Spleen (tissue), 11 donors: ENCODE measurements around the gene CCDC120. TPM values are rescaled to one million over a fixed set of nuclear protein-coding genes. Genes with fewer than 3 reads are reported as not detected.

ENCODE experiments used
- DNase-seq: peaks from one replicate; pipeline ENCODE4 v3.0.0-alpha.2; 2020
- H3K27ac ChIP-seq, 8 donors: fragments of 200-600 bp; sonication (generic) in 7 of 8; 1 replicate in 4 of 8; 2 replicates in 4 of 8; pipeline versions ENCODE4 v1.5.0 to v1.8.0; 2016 to 2021; ENCODE audit warnings: inconsistent platforms in 4 of 8, mild to moderate bottlenecking in 4 of 8, moderate library complexity in 1 of 8
- H3K27me3 ChIP-seq, 7 donors: fragments of 200-600 bp; sonication (generic) in 6 of 7; replicated peaks in 1 of 7; 1 replicate in 4 of 7; 2 replicates in 3 of 7; pipeline versions ENCODE4 v1.5.0 to v1.8.0; 2016 to 2021; ENCODE audit warnings: inconsistent platforms in 3 of 7, mild to moderate bottlenecking in 1 of 7
- H3K36me3 ChIP-seq, 6 donors: fragments of 200-600 bp; sonication (generic) in 5 of 6; 1 replicate in 4 of 6; 2 replicates in 2 of 6; pipeline versions ENCODE4 v1.5.0 to v1.8.0; 2016 to 2021; ENCODE audit warnings: inconsistent platforms in 2 of 6
- H3K4me1 ChIP-seq, 6 donors: fragments of 200-600 bp; sonication (generic) in 5 of 6; 1 replicate in 3 of 6; 2 replicates in 3 of 6; pipeline versions ENCODE4 v1.5.0 to v1.8.0; 2016 to 2021; ENCODE audit warnings: inconsistent platforms in 3 of 6
- H3K4me3 ChIP-seq, 8 donors: fragments of 200-600 bp; sonication (generic) in 7 of 8; 1 replicate in 4 of 8; 2 replicates in 4 of 8; pipeline versions ENCODE4 v1.5.0 to v1.8.0; 2016 to 2021; ENCODE audit warnings: inconsistent platforms in 4 of 8, mild to moderate bottlenecking in 4 of 8, moderate library complexity in 2 of 8
- H3K9me3 ChIP-seq, 8 donors: fragments of 200-600 bp; sonication (generic) in 7 of 8; 1 replicate in 4 of 8; 2 replicates in 4 of 8; pipeline versions ENCODE4 v1.5.0 to v1.8.0; 2016 to 2021; ENCODE audit warnings: inconsistent platforms in 4 of 8
- CTCF ChIP-seq, 11 experiments: fragments of 200-600 bp in 7 of 11; fragments of 450-650 bp in 4 of 11; sonication (generic) in 4 of 11; IDR thresholded peaks in 8 of 11; conservative IDR thresholded peaks in 3 of 11; 1 replicate in 7 of 11; 2 replicates in 4 of 11; pipeline versions ENCODE4 v1.4.0 to v1.8.0; 2016 to 2021; ENCODE audit warnings: antibody characterized with exemption in 11 of 11, inconsistent platforms in 4 of 11, mild to moderate bottlenecking in 1 of 11
- POLR2A ChIP-seq, 3 donors: fragments of 450-650 bp; IDR thresholded peaks; one replicate each; pipeline ENCODE4 v1.5.1; 2017; ENCODE audit warnings: antibody characterized with exemption in 3 of 3, mild to moderate bottlenecking in 1 of 3
- POLR2AphosphoS5 ChIP-seq, 3 donors: sonication (generic); formaldehyde crosslinking; IDR thresholded peaks; one replicate each; pipeline ENCODE4 v1.5.1; 2017; ENCODE audit warnings: antibody characterized with exemption in 3 of 3
- WGBS, 5 donors: extraction: QIAGEN DNeasy Blood & Tissue Kit in 3 of 5; methylation state at CpG; one replicate each; pipeline versions ENCODE4 v1.1.5 to v1.1.7; 2013 to 2018; 5-methylcytosine and 5-hydroxymethylcytosine counted together
- intact Hi-C: fragments of 100-400 bp; cut with DNase I; formaldehyde crosslinking; loops from one replicate; pipeline ENCODE4 v1.15.0; 2023; ENCODE audit warnings: low total_unique reads
- polyA plus RNA-seq, 3 donors: library from polyadenylated mRNA; stranded (reverse); fragments of 200-250 nt; gene quantifications; one replicate each; pipeline ENCODE4 v1.2.1, GENCODE V29; 2013
- total RNA-seq, 7 donors: library from RNA; depleted of rRNA in 3 of 7; stranded (reverse); fragments of >200 nt in 3 of 7; fragmentation: NEBNext Ultra II Directional in 4 of 7; extraction: Animal tissue kit (Norgen Biotek cat#: 25700) in 4 of 7; gene quantifications; one replicate each; pipeline versions ENCODE4 v1.1.0 to v1.2.1, GENCODE V29; 2016 to 2021
- donor health status: healthy with polysubstance abuse.
- donor health status: DM: no; HTN: no; CAD: no; lungs with moderate emphysema.
- donor health status: DM: no; HTN: no; CAD: no.
- donor health status: Bipolar disorder and iron deficiency.
- donor health status: healthy.
- donor health status: DM: no; HTN: no; CAD: no.
- donor health status: DM: yes; HTN: yes; CAD: no.

CCDC120 gene
- total and polyA plus RNA-seq, 10 donors, result 1.1 to 8.6 (median 6.2) TPM

DNA sequence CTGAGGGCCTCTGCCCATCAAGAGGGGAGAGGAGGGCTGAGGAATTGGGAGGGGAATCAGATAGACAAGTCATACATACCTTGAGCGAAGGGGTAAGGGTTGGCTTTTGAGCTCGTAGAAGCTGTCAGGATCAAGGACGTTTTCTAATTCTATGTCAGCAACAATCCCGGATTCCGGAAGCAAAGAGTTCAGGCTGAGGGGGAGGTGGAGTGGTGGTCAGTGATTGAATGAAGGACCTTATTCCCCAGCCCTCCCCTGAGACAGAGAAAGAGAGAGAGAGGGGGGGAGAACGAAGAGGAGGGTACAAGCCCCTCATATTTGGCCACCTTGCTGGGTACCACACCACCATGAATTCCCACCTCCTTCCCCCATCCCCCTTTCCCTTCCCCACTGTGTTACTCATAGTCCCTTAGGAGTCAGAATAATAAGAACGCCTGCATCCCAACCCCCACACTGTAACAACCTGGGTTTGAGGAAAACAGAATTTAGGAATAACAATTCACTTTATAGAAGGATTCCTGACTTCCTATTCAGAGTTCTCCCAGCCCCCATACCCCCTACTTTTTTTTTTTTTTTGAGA is 18.3 kb upstream of the CCDC120 start:
- Histone ChIP-seq H3K4me3 (peak overlapping the region in 5 of 8 donors; percentile 9 to 83 (median 57)), H3K27ac (peak overlapping the region in 7 of 8 donors; percentile 55 to 99 (median 97)), H3K4me1 (peaks cover 0 to 48% (median 25%) of the 10 kb centered on the region in 6 donors), H3K9me3 (no peaks in the 10 kb centered on the region), H3K27me3 (no peaks in the 10 kb centered on the region), H3K36me3 (peaks cover 0 to 43% (median 24%) of the 10 kb centered on the region in 6 donors)
- no peak for DNase-seq
- intact Hi-C loops, result no loop called here
- 38 to 60% (median 47%) methylated on average over 6 to 7 of the region's 7 CpGs for WGBS, 5 donors
- TF ChIP-seq POLR2AphosphoS5 (IDR thresholded peaks at IDR 0.05), result no peak
- no peak for TF ChIP-seq CTCF (IDR thresholded peaks at IDR 0.05 in 8 of 11, conservative IDR thresholded peaks at IDR 0.05 in 3 of 11)
- TF ChIP-seq POLR2A (IDR thresholded peaks at IDR 0.05), result no peak

DNA sequence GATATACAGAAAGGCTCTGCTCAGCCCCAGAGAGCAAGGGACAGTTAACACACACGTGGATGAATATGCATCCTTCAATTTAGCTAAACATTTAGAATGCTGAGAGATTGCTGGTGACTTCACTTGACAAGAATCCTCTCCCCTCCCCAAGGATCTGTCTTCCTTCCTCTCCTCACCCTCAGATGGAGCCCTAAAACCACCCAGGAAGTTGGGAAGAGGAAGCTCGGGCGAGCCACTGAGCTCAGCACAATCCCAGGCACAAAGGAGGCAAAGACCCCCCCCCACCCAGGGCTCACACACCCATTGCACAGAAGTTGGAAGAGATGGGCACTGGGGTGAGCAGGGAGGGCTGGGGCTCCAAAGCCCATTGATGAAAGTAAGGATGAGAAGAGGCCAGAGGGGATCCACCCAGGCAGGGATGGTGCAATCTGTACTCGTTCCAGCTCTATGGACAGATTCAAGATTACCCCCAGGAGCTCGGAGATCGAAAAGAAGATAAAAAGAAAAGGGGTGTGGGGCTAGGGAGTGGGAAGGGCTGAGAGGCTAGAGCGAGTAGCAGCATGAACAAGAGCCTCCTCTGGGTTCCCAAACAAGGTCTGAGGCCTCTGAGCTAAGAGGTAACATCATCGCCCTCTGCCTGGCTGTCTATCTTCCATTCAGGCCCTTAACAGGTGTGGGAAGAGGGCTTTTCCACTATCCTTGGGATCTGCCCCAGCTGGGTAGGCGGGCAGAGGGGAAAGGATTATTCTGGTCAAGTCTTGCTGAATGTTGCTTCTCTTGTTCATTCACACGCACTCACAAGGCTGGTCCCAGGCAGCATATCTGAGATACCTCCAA is 16.8 kb upstream of the CCDC120 start:
- peak overlapping the region; percentile 81 to 99 (median 96) for H3K27ac ChIP-seq
- H3K27me3 ChIP-seq, result no peaks in the 10 kb centered on the region
- intact Hi-C loops, result no loop called here
- H3K9me3 ChIP-seq, result no peaks in the 10 kb centered on the region
- 5 to 33% (median 10%) methylated on average over 8 to 10 of the region's 10 CpGs for WGBS, 5 donors
- TF ChIP-seq POLR2A (IDR thresholded peaks at IDR 0.05), result no peak
- no peak for TF ChIP-seq POLR2AphosphoS5 (IDR thresholded peaks at IDR 0.05)
- no peak for TF ChIP-seq CTCF (IDR thresholded peaks at IDR 0.05 in 8 of 11, conservative IDR thresholded peaks at IDR 0.05 in 3 of 11)
- no peak for DNase-seq
- peaks cover 0 to 28% (median 21%) of the 10 kb centered on the region in 6 donors for H3K36me3 ChIP-seq
- H3K4me3 ChIP-seq, result peak overlapping the region; percentile 41 to 83 (median 54)
- peaks cover 0 to 48% (median 25%) of the 10 kb centered on the region in 6 donors for H3K4me1 ChIP-seq

DNA sequence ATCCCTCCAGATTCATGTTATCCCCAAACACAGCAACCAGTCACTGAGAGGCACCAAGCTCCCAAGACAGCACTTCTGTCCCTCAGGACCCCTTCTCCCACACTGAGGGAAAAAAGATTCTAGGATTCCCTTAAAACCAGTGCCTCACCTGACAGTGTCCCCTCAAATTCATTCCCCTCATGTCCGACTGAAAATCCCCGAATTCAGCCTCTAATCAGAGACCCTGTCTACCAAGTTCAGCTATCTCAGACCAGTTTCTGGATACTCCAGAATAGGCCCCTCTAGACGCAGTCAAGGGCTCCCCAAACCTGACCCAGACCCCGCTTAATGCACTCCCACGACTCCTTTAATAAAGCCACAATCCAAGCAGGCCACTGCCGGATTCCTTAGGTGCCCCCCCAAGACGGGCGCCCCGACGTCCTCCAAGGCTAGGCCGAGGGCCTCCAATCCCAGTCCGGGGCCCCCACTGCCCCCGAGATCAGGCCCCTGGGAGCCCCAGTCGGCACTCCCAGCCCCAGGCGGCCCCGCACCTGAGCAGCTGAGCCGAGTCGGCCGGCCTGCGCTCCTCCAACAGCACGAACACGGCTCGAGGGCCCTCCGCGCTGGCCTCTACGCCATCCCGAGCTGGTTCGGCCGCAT is 16.1 kb upstream of the CCDC120 start:
- peak overlapping the region; percentile 81 to 99 (median 96) for H3K27ac ChIP-seq
- peaks cover 0 to 48% (median 25%) of the 10 kb centered on the region in 6 donors for H3K4me1 ChIP-seq
- no peak for DNase-seq
- TF ChIP-seq POLR2A (IDR thresholded peaks at IDR 0.05) (no peak), CTCF (IDR thresholded peaks at IDR 0.05 in 8 of 11, conservative IDR thresholded peaks at IDR 0.05 in 3 of 11) (no peak), POLR2AphosphoS5 (IDR thresholded peaks at IDR 0.05) (no peak)
- 0 to 46% (median 2%) methylated on average over 13 to 29 of the region's 29 CpGs for WGBS, 5 donors
- intact Hi-C loops, result no loop called here
- H3K27me3 ChIP-seq, result no peaks in the 10 kb centered on the region
- H3K4me3 ChIP-seq, result peak overlapping the region; percentile 41 to 83 (median 54)
- no peaks in the 10 kb centered on the region for H3K9me3 ChIP-seq
- peaks cover 0 to 20% (median 15%) of the 10 kb centered on the region in 6 donors for H3K36me3 ChIP-seq
